Fibroblast of skin of scalp (primary cell): Measurements from ENCODE around the gene CD207.
A peak's percentile ranks its signal among the peaks of the same experiment; 100 is the strongest.
"Not testable (repeated sequence)": the region's sequence is repeated elsewhere in the genome, so short reads cannot be mapped to it uniquely, and the experiment has no call there.

Experiments
- DNase-seq: peaks from one replicate; pipeline ENCODE4 v3.0.0-alpha.2; 2013

The CD207 gene

DNA sequence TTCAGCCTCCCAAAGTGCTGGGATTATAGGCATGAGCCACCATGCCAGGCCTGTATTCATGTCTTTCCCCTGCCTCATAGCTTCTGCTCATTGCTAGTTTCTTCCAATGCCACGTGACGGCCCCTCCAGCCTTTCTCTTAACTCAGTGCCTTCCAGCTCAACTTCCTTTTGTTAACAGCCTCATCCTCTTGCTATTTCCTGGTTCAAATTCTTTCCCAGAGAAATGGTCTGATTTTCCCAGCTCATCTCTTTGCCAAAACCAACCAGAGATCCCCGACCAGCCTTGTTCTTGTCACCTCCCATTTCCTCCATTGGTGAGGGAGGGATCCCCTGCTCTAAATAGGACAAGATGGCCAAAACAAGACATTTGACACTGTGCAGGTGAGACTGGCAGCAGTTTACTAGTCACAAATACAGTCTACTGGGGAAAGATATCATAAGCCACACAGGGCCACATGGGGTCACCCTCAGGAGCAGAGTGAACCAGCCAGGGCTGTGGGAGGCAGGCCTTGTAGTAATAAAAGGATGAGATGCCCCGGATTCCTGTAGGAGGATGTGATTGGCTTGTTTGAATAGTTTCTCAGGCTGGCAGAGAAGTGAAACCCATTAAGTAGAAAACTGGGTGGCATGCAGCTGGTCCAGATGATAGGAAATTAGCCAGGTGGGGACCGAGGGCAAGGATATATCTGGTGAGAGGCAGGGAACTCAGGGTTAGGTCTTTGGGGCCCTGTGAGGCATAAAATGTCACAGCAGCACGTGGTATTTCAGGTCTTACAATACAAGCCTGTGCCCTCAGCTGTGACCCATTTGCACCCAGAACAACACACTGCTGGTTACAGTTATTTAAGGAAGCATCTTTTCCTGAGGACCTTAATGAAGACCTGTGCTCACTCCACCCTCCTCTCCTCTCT lies 6.4 kb downstream of the CD207 start:
- DNase-seq, result peak; percentile 33

DNA sequence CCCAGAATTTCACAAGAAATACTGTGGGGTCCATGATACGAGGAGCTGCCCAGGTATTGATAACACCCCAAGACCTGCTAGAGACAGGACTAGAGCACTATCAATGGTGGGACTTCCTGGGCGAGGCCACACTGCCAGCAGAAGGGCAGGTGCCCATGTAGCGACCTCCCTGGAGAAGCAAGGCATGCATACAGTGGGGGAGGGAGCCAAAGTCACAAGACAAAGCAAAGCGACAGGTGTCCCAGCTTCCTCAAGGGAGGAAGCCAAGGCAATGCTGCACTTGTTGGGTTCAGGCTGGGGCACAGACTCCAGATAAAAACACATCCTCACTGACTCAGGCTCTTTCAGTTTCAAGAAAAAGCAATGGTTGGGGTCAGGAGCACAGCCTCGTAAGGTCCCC lies 7.5 kb downstream of the CD207 start:
- DNase-seq, result no peak

DNA sequence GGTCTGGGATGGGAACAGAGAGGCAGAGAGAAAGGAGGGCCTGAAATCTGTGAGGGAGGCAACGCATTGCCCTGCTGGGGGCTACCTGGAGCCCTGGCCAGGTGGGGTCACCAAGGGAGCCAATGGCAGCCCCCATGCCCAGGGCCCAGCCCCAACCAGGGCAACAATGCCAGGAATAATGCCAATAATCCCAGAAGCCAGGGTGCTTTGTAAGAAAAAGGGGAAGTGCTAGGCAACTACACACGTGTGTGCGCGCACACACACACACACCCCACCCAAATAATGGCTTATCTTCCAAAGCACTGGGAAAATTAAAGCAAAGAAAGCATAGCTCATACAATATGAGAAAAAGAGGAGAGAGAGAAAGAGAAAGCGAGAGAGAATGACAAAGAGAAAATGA lies 8.2 kb downstream of the CD207 start:
- DNase-seq, result no peak

DNA sequence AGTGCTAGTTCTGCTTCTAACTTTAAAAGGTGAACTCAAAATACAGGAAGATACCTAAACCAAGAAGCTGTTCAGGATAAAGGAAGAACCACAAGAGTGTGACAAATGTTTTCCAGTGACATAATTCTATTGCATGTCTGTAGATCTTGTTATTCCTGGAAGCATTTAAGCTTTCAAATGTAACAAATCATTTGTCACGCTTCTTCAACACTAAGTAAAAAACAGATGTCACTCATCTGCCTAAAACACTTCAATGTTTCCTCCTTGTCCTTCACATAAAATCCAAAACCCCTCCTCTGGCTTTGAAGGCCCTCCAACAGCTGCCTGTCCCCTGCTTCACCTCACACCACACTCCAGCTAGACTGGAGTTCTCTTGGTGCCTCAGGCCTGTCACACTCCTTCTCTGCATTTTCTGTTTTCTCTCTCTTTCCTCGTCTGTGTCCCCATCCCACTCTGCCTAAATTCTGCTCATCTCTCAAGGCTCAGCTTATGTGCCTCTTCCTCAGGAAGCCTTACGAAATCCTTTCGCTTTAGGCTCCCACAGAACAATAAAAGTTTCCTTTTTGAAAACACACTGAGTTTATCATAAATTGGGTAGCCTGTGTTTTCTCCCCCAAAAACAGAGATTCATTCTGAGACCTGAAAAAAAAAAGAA lies 8.8 kb downstream of the CD207 start:
- no peak for DNase-seq

DNA sequence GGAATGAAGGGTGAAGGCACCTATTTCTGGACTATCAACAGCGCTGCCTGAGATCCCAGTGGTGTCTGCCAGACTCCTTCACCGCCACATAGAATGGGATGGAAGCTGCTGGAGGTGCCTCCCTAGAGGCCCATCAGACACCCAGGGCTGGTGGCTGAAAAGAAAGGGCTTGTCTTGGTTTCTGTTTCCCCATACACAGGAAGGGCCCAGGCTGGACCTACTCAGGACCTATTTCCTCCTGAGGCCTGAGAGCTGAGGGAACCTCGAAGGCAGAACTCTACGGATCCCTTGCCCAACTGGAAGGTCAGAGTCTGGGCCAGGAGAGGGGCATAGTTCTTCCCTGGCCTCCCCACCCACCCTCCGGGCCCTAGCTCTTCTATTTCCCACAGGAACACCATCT lies 12.4 kb downstream of the CD207 start:
- DNase-seq, result no peak

DNA sequence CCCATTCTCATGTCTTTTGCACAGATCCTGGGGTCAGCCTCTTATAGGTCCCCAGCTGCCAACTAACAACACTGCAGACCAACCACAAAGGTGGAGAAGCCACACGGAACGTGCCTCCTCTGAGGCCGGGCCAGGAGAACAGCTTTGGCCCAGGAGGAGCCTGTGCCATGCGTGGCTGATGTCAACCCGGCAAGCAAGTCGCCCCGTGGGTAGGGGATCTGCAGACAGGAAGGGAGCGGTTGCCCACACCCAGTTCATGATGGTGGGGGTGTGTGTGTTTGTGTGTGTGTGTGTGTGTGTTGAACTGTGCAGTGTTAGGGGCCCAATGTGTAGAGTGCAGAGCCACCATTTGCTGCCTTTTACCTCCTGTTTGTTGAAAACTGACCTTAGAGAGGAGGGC lies 12.8 kb downstream of the CD207 start:
- no peak for DNase-seq

GRCh38 chr2:70820499-70820898 lies 15.1 kb downstream of the CD207 start, which contains the start of gene CLEC4F:
TSS of gene CLEC4F (minus strand) at chr2:70820599. CDS start at chr2:70820523, 76 bp downstream.
- no peak for DNase-seq

GRCh38 chr2:70817284-70817954 lies 18.2 kb downstream of the CD207 start:
- no peak for DNase-seq

GRCh38 chr2:70816726-70817125 lies 18.9 kb downstream of the CD207 start:
- no peak for DNase-seq

- no peak for DNase-seq
Measured at GRCh38 chr2:70808983-70809958, 26.3 kb downstream of the CD207 start.

DNA sequence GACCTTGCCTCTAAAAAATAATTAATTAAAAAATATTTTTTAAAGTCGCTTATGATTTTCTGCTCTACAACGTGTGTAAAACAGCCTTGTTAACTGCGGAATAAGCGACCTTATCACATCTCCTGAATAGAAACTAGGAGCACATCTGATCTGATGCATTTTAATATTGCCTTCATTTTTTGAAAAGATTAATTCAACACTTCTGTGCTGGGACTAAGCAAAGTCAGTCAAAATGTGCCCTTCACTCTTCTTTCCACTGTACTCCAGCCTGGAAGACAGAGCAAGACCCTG lies 27.8 kb downstream of the CD207 start:
- DNase-seq, result no peak

GRCh38 chr2:70807102-70807827 lies 28.4 kb downstream of the CD207 start:
- DNase-seq, result no peak

- DNase-seq, result no peak
Measured at GRCh38 chr2:70806620-70807019, 29.0 kb downstream of the CD207 start.

DNA sequence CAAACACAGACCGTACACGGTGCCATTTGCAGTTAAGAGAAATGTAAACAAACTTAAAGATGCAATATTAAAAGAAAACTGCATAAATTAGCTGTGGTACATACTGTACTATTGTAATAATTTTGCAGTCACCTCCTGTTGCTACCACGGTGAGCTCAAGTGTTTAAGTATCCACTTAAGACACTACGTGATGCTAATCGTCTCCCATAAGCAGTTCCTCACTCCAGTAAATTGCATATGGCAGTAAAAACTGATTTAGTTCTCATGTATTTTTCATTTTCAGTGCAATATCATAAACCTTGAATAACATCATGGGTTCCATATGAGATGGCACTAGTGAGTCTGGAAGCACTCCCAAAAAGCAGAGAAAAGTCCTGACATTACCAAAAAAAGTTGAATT lies 29.6 kb downstream of the CD207 start:
- no peak for DNase-seq

GRCh38 chr2:70801607-70802263 lies 33.9 kb downstream of the CD207 start:
- no peak for DNase-seq

DNA sequence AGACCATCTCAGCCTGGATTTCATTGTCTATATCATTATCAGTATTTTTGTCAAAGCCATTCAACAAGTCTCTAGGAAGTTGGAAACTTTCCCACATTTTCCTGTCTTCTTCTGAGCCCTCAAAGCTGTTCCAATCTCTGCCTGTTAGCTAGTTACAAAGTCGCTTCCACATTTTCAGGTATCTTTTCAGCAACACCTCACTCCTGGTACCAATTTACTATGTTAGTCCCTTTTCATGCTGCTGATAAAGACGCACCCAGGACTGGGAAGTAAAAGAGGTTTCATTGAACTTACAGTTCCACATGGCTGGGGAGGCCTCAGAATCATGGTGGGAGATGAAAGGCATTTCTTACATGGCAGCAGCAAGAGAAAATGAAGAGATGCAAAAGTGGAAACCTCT lies 35.9 kb downstream of the CD207 start:
- DNase-seq, result no peak

DNA sequence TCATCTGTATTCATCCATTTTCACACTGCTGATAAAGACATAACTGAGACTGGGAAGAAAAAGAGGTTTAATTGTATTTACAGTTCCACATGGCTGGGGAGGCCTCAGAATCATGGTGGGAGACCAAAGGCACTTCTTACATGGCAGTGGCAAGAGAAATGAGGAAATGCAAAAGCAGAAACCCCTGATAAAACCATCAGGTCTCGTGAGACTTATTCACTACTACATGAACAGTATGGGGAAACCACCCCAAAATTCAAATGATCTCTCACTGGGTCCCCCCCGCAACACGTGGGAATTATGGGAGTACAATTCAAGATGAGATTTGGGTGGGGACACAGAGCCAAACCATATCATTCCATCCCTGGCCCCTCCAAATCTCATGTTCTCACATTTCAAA lies 37.6 kb downstream of the CD207 start:
- DNase-seq, result not testable (repeated sequence)

DNA sequence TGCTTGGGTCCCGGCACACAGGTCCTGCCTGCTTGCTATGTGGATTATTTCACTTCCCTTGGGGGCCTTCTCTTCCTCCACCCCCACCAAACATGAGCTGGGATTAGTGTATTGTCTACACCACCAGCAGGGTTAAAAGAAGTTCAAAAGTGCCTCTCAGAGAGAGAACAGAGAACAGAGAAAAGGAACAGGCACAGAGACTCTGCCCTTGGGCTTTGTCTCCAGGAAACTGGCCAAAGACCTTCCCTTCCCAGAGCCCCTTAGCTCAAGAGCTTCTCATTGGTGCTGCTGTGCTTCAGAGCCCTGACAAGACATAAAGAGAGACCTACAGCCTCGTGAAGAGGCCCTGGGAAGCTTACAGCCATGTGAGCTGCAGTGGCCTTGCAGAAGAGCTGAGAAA lies 38.1 kb downstream of the CD207 start:
- DNase-seq, result no peak

- no peak for DNase-seq
Measured at GRCh38 chr2:70796262-70796661, 39.4 kb downstream of the CD207 start.

DNA sequence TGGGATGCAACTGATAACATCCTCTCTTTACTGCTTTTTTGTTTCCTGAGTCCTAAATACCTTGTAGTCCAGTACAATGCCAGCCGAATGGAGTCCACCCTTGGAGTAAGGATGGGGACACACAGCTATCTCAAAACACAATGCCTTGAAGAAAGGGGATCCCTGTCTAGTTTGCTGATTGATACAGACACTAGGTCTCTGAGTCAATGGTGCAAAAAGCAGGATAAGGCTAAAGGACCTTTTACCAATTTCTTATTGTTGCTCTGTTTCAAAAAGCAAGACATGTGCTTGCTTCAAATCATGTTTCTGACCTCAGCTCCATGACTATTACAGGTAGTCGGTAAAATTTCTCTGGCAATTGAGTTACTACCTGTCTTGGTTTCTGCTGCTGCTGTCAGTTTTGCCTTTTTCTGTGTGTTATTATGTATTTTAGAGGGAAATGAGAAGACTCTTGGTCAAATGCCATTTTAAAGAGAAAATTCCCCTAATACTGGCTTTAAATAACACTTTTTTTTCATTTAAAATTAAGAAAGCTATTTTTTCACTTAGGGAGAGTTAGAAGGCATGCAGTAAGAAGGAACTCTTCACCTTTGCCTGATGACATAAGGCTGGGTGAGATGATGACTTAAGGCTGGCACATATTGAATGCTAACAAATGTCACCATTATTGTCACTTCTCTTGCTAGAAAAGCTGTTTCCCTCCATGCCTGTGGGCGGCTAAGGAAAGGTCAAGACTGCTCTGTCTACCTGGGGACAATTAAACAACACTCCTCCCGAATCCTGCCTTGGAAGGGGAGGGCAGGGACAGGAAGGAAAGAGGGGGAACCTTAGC lies 40.2 kb downstream of the CD207 start:
- DNase-seq, result no peak
